ENCODE measurements around the gene SPDYE3. TPM values are rescaled to one million over a fixed set of nuclear protein-coding genes. Genes with fewer than 3 reads are reported as not detected.
"Not testable (repeated sequence)": the region's sequence is repeated elsewhere in the genome, so short reads cannot be mapped to it uniquely, and the experiment has no call there.

Gene SPDYE3
- total RNA-seq, 1 donor from 2014 or later = not detected

DNA sequence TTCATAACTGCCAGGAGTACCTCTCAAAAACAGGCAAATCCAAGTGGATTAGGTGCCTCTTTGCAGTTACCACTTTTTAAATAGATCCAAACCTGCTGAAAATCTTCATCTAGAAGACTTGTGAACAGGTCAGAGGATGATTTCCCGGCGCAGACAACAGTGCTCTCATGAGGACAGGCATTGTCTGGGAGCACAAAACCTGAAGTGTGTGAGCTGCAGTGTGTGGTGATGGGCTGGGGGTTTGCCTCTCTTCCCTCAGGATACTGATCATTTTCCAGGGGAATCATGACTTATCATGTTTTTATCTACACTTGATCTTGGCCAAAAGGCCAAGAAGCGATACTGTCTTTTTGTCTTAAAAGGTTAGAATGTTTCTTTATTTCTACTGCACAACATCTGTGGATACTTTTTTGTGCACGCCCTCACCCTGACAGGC is 36.6 kb downstream of the SPDYE3 start:
- ATAC-seq; intact Hi-C loops (cut with micrococcal nuclease); DNase-seq: not testable (repeated sequence)

- peak; percentile 38 for DNase-seq
- intact Hi-C loops (cut with micrococcal nuclease) = not testable (repeated sequence)
- ATAC-seq = peak; percentile 75
These were observed 37.2 kb downstream of the SPDYE3 start for GRCh38 chr7:100344560-100345287.

- DNase-seq (peak; percentile 86), ATAC-seq (peak; percentile 77)
- intact Hi-C loops (cut with micrococcal nuclease) = not testable (repeated sequence)
These were observed 37.8 kb downstream of the SPDYE3 start for GRCh38 chr7:100345288-100345672.

- intact Hi-C loops (cut with micrococcal nuclease) = no loop called here
- no peak for ATAC-seq
- no peak for DNase-seq
These were observed 39.4 kb downstream of the SPDYE3 start for GRCh38 chr7:100346921-100347320.

DNA sequence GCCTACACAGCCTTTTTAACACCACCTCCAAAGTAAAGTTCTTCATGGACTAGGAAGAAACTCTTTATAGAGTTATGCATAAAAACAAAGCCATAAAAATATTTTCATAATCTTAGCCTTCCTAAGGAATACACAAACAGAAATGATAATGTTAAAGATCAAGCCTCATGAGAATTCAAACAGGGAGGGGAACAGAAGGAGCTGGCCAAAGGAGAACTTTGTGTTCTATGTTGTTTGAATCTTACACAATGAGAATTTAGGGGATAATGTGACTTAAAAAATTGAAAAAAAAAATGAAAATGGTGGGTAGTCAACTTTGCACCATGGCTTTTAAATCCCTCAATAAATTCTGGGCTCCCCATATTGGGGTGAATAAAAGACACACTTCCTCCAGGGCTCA is 41.3 kb downstream of the SPDYE3 start:
- no peak for ATAC-seq
- no peak for DNase-seq
- intact Hi-C loops (cut with micrococcal nuclease) = no loop called here

- intact Hi-C loops (cut with micrococcal nuclease) = no loop called here
- no peak for DNase-seq
- ATAC-seq = no peak
These were observed 42.3 kb downstream of the SPDYE3 start for GRCh38 chr7:100349757-100350156.

DNA sequence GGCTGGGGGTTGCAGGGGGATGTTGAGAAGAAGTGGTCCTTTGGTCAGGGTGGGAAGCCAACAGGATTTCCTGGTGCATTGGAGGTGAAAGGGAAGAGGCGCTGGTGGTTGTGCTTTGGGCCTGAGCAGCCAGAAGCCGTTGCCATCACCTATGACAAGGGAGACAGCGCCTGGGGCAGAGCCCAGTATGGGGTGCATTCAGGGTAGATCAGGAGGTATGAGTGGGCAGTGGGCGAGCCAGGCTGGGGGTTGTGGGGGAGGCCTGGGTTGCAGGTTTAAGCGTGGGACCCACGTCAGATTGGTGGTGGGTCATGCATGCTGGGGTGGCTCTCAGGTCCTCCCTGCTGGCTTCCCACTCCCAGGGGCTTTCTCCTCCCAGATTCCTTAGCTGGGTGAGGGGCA is 44.2 kb downstream of the SPDYE3 start:
- intact Hi-C loops (cut with micrococcal nuclease) = no loop called here
- DNase-seq (no peak), ATAC-seq (no peak)

DNA sequence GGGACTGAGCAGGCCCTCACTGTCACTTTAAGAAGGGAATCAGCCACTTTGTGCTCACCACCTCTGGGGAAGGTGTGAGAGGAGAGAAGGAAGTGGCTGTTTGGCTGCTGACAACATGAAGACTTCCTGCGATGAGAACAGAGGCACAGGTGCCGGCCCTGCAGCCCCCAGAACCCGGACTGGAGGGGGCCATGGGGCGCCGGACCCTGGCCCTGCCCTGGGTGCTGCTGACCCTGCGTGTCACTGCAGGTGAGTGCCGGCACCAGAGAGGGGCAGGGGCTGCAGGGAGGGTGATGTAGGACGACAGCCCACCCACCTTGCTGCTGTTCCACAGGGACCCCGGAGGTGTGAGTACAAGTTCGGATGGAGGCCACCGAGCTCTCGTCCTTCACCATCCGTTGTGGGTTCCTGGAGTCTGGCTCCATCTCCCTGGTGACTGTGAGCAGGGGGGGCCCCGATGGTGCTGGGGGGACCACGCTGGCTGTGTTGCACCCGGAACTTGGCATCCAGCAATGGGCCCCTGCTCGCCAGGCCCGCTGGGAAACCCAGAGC is 44.8 kb downstream of the SPDYE3 start:
- intact Hi-C loops (cut with micrococcal nuclease); DNase-seq: not testable (repeated sequence)
- peak; percentile 7 for ATAC-seq

DNA sequence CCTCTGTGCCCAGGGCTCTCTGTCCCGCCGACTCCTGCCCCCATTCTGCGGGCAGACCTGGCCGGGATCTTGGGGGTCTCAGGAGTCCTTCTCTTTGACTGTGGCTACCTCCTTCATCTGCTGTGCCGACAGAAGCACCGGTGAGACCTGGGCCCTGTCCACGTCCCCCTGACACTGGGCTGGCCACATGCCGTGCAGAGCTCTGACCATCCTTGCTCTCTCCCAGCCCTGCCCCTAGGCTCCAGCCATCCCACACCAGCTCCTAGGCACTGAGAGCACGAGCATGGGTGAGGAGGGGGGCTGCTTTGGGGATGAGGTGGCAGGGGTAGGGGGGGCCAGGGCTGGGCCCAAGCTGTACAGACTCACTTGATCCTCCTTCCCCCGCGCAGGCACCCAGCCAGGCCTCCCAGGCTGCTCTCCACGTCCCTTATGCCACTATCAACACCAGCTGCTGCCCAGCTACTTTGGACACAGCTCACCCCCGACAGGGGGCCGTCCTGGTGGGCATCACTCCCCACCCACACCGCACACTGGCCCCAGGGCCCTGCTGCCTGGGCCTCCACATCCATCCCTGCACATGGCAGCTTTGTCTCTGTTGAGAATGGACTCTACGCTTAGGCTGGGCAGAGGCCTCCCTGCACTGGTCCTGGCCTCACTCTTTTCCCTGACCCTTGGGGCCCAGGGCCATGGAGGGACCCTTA is 45.6 kb downstream of the SPDYE3 start:
- ATAC-seq (no peak), DNase-seq (no peak)
- intact Hi-C loops (cut with micrococcal nuclease) = no loop called here

- intact Hi-C loops (cut with micrococcal nuclease) = no loop called here
- ATAC-seq = no peak
These were observed 46.3 kb downstream of the SPDYE3 start for GRCh38 chr7:100353685-100354330.

GRCh38 chr7:100356416-100357068 is 49.0 kb downstream of the SPDYE3 start:
- ATAC-seq = no peak
- intact Hi-C loops (cut with micrococcal nuclease) = no loop called here
- no peak for DNase-seq

More at GRCh38 chr7:100353685-100354330, 46.3 kb downstream of the SPDYE3 start:
- DNase-seq = no peak

- no peak for DNase-seq
- intact Hi-C loops (cut with micrococcal nuclease) = no loop called here
- ATAC-seq = no peak
These were observed 49.6 kb downstream of the SPDYE3 start for GRCh38 chr7:100357131-100357561.

GRCh38 chr7:100358027-100358856 is 50.7 kb downstream of the SPDYE3 start, which contains the start of gene PILRB:
TSS of gene PILRB (plus strand) at chr7:100358117. CDS start at chr7:100358303, 186 bp downstream.
- intact Hi-C loops (cut with micrococcal nuclease) = no loop called here
- DNase-seq = no peak
- no peak for ATAC-seq

- DNase-seq (no peak), ATAC-seq (no peak)
- intact Hi-C loops (cut with micrococcal nuclease) = no loop called here
These were observed 51.3 kb downstream of the SPDYE3 start for GRCh38 chr7:100358857-100359212.

GRCh38 chr7:100360135-100360854 is 52.8 kb downstream of the SPDYE3 start:
- intact Hi-C loops (cut with micrococcal nuclease) = no loop called here
- DNase-seq = no peak
- ATAC-seq = no peak

- DNase-seq = no peak
- ATAC-seq = no peak
- intact Hi-C loops (cut with micrococcal nuclease) = no loop called here
These were observed 55.6 kb downstream of the SPDYE3 start for GRCh38 chr7:100363098-100363497.

DNA sequence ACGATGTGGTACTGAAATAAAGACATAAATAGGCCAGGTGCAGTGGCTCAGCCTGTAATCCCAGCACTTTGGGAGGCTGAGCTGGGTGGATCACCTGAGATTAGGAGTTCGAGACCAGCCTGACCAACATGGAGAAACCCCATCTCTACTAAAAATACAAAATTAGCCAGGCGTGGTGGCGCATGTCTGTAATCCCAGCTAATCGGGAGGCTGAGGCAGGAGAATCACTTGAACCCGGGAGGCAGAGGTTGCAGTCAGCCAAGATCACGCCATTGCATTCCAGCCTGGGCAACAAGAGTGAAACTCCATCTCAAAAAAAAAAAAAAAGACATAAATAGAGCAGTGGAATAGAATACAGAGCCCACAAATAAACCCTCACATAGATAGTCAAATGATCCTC is 56.3 kb downstream of the SPDYE3 start:
- ATAC-seq; DNase-seq; intact Hi-C loops (cut with micrococcal nuclease): not testable (repeated sequence)

- no peak for DNase-seq
These were observed 57.0 kb downstream of the SPDYE3 start for GRCh38 chr7:100364480-100364879.

More at GRCh38 chr7:100364480-100364879, 57.0 kb downstream of the SPDYE3 start:
- intact Hi-C loops (cut with micrococcal nuclease) = no loop called here
- ATAC-seq = no peak
